Measurements from ENCODE around the gene RCAN2.

DNA sequence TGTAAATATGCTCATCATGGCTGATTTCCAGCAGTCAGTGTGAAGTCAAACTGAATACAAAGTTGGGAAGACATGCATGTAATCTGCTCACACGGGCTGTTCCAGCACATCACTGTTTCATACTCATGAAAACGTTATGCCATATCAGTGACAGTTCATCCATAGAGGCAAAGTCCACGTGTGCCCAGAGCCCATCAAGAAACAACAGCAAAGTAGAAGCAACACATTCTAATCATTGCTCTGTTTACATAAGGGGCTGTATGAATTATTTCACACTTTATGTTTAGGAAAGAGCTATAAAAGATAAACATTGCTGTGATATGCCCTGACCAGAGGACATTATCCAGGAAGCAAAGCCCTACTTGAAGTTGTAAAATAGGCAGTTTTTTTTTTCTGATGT is 163.5 kb downstream of the RCAN2 start:
- TF ChIP-seq, protein P1, sequence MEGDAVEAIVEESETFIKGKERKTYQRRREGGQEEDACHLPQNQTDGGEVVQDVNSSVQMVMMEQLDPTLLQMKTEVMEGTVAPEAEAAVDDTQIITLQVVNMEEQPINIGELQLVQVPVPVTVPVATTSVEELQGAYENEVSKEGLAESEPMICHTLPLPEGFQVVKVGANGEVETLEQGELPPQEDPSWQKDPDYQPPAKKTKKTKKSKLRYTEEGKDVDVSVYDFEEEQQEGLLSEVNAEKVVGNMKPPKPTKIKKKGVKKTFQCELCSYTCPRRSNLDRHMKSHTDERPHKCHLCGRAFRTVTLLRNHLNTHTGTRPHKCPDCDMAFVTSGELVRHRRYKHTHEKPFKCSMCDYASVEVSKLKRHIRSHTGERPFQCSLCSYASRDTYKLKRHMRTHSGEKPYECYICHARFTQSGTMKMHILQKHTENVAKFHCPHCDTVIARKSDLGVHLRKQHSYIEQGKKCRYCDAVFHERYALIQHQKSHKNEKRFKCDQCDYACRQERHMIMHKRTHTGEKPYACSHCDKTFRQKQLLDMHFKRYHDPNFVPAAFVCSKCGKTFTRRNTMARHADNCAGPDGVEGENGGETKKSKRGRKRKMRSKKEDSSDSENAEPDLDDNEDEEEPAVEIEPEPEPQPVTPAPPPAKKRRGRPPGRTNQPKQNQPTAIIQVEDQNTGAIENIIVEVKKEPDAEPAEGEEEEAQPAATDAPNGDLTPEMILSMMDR (IDR thresholded peaks at IDR 0.05; ENCODE audit: low read length): no peak
- TF ChIP-seq EZH2phosphoT487 (IDR thresholded peaks at IDR 0.05; ENCODE audit: low read length): no peak
